Measurements from ENCODE around the gene ALDH1L1. TPM values are rescaled to one million over a fixed set of nuclear protein-coding genes. Genes with fewer than 3 reads are reported as not detected.

The ALDH1L1 gene
- total RNA-seq, 1 experiment from 2014 or later: 0.36 TPM

- Histone ChIP-seq H3K27me3 (ENCODE audit: control insufficient read depth, insufficient read depth, low read length) (no peaks in the 10 kb centered on the region), H3K9me3 (ENCODE audit: control insufficient read depth, insufficient read depth, low read depth, low read length) (no peaks in the 10 kb centered on the region), H3K36me3 (ENCODE audit: control insufficient read depth, insufficient read depth, low read length) (no peaks in the 10 kb centered on the region), H3K4me3 (ENCODE audit: low read depth in 2 of 2, low read length in 2 of 2) (no peak overlapping the region), H3K4me1 (ENCODE audit: control insufficient read depth, insufficient read depth, low read length) (no peaks in the 10 kb centered on the region), H3K27ac (ENCODE audit: low read length) (no peak overlapping the region)
- intact Hi-C loops (cut with micrococcal nuclease; ENCODE audit: unreplicated experiment) (no loop called here), in situ Hi-C loops (cut with HindIII; ENCODE audit: low pct_unique_long_range_greater_than_20kb, low sequenced_read_pairs) (no loop called here)
- ChIA-PET POLR2A (no interaction called here), CTCF (no interaction called here)
- BruUV-seq (replicated peaks): no TSS peak
- TF ChIP-seq CTCF (IDR thresholded peaks at IDR 0.05) (no peak), SIN3A (IDR thresholded peaks at IDR 0.05; ENCODE audit: borderline replicate concordance, insufficient read depth, low read depth, low read length) (no peak), TCF7L2 (IDR thresholded peaks at IDR 0.05; ENCODE audit: low read depth, low read length) (no peak), REST (IDR thresholded peaks at IDR 0.05; ENCODE audit: insufficient read depth in 1 of 2, low read depth in 2 of 2, low read length in 1 of 2) (no peak), POLR2AphosphoS5 (IDR thresholded peaks at IDR 0.05; ENCODE audit: low read depth, low read length) (no peak)
- no peak for DNase-seq (ENCODE audit: low read depth, low spot score)
- no peak for ATAC-seq
Measured at GRCh38 chr3:126058666-126059065, 121.7 kb downstream of the ALDH1L1 start.

- CTCF ChIA-PET: no interaction called here
Measured at GRCh38 chr3:126057936-126058335, 122.5 kb downstream of the ALDH1L1 start.

More at GRCh38 chr3:126057936-126058335, 122.5 kb downstream of the ALDH1L1 start:
- ATAC-seq (no peak), DNase-seq (ENCODE audit: low read depth, low spot score) (no peak)
- BruUV-seq (replicated peaks): no TSS peak
- no peak overlapping the region for H3K4me3 ChIP-seq (ENCODE audit: low read depth in 2 of 2, low read length in 2 of 2)
- POLR2A ChIA-PET: no interaction called here
- TF ChIP-seq REST (IDR thresholded peaks at IDR 0.05; ENCODE audit: insufficient read depth in 1 of 2, low read depth in 2 of 2, low read length in 1 of 2) (no peak), POLR2AphosphoS5 (IDR thresholded peaks at IDR 0.05; ENCODE audit: low read depth, low read length) (no peak), TCF7L2 (IDR thresholded peaks at IDR 0.05; ENCODE audit: low read depth, low read length) (no peak), CTCF (IDR thresholded peaks at IDR 0.05) (no peak), SIN3A (IDR thresholded peaks at IDR 0.05; ENCODE audit: borderline replicate concordance, insufficient read depth, low read depth, low read length) (no peak)
- no peaks in the 10 kb centered on the region for H3K36me3 ChIP-seq (ENCODE audit: control insufficient read depth, insufficient read depth, low read length)
- no peaks in the 10 kb centered on the region for H3K27me3 ChIP-seq (ENCODE audit: control insufficient read depth, insufficient read depth, low read length)
- H3K9me3 ChIP-seq (ENCODE audit: control insufficient read depth, insufficient read depth, low read depth, low read length): no peaks in the 10 kb centered on the region
- intact Hi-C loops (cut with micrococcal nuclease; ENCODE audit: unreplicated experiment): no loop called here
- in situ Hi-C loops (cut with HindIII; ENCODE audit: low pct_unique_long_range_greater_than_20kb, low sequenced_read_pairs): no loop called here
- no peak overlapping the region for H3K27ac ChIP-seq (ENCODE audit: low read length)
- no peaks in the 10 kb centered on the region for H3K4me1 ChIP-seq (ENCODE audit: control insufficient read depth, insufficient read depth, low read length)
